Loucy (cell line): ENCODE results near the gene FES.
"Not testable (repeated sequence)": the region's sequence is repeated elsewhere in the genome, so short reads cannot be mapped to it uniquely, and the experiment has no call there.

Source experiments
- CTCF ChIP-seq: fragments of 200-600 bp; sonication (generic); conservative IDR thresholded peaks from 2 replicates; pipeline ENCODE4 v1.5.1; 2014; ENCODE audit warnings: mild to moderate bottlenecking, antibody characterized with exemption, low read length
- EZH2phosphoT487 ChIP-seq: fragments of 200-600 bp; IDR thresholded peaks from 2 replicates; pipeline ENCODE4 v1.6.1; 2018; ENCODE audit warnings: antibody characterized with exemption, mild to moderate bottlenecking, moderate library complexity, borderline replicate concordance

GRCh38 chr15:90926766-90927165 lies 42.5 kb downstream of the FES start:
- not testable (repeated sequence) for TF ChIP-seq CTCF, EZH2phosphoT487
